NOMO-1 (cell line): ENCODE results near the gene EIF4G1.
"Not testable (repeated sequence)": the region's sequence is repeated elsewhere in the genome, so short reads cannot be mapped to it uniquely, and the experiment has no call there.

Source experiments
- DNase-seq, 2 experiments: peaks; one replicate each; lab custom pipeline; 2025; ENCODE audit not compliant: unreplicated experiment in 2 of 2; lab: John Stamatoyannopoulos, UW

Gene EIF4G1

DNA sequence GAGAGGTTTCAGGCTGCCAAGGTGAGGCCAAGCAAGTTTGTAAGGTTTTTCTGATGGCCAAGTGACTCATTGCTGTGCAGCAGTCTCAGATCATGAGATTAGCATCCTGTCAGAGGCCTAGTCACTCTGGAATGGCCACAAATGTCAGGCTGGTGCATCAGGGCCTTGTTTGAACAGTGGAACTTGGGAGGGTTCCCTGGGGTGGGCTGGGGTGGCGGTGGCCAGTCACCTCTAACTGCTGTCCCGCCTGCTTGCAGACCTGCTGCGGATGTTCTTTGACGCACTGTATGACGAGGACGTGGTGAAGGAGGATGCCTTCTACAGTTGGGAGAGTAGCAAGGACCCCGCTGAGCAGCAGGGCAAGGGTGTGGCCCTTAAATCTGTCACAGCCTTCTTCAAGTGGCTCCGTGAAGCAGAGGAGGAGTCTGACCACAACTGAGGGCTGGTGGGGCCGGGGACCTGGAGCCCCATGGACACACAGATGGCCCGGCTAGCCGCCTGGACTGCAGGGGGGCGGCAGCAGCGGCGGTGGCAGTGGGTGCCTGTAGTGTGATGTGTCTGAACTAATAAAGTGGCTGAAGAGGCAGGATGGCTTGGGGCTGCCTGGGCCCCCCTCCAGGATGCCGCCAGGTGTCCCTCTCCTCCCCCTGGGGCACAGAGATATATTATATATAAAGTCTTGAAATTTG, 20.2 kb downstream of the EIF4G1 start:
- DNase-seq, result no peak

DNA sequence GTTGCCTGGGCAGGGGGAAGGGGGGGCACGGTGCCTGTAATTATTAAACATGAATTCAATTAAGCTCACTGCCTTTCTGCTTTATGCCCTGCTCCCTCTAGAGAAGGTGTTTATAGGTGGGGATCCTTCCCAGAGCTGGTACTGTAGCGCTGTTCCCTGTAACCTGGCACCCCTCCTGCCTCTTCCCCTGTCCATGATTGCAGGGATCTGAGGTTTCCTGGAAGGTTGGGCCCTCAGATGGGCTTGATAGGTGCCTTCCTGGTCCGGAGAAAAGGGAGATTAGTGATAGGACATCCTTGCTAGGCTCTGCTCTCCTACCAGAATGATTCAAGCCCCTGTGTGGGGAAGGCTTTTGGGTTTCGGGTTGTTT, 20.9 kb downstream of the EIF4G1 start:
- DNase-seq, result no peak

DNA sequence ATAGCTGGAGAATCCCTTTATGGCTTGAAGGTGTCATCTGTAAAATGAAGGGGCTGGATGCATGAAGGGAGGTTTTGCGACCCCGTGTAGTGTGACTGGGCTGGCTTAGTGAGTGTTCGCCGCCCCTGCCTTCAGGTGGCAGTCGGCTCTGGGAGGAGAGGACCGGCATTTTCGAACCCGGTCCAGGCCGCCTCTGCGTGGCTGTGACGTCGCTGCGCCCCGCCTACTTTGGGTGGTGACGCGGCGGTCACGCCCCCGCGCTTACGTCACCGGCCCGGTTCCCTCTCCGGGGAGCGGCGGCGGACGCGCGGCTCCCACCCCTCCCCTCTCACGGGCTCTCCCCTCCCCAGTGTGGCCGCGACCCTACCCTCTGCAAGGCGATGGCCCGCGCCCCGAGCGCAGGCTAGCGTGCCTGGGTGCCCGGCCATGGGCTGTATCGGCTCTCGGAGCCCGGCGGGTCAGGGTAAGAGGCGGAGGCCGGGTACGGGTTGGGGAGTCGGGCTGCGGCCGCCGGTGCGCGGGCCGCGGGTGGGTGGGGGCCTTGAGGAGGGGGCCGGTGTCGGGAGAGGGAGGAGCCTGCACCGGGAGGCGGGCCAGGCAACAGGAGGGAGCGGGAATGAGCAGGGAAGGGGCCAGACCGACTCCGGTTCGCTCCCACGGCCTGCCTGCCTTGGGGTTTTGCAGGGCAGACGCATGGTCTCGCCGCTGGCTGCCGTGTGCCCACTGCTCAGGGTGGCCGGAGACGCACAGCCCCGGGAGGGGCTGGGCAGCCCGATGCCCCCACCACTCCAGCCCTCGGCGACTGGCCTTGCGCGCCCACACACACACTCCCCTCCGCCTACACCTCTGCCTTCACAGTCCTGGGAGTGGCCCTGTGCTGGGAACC, 21.5 kb downstream of the EIF4G1 start:
- peak; percentile 61 to 79 for DNase-seq

DNA sequence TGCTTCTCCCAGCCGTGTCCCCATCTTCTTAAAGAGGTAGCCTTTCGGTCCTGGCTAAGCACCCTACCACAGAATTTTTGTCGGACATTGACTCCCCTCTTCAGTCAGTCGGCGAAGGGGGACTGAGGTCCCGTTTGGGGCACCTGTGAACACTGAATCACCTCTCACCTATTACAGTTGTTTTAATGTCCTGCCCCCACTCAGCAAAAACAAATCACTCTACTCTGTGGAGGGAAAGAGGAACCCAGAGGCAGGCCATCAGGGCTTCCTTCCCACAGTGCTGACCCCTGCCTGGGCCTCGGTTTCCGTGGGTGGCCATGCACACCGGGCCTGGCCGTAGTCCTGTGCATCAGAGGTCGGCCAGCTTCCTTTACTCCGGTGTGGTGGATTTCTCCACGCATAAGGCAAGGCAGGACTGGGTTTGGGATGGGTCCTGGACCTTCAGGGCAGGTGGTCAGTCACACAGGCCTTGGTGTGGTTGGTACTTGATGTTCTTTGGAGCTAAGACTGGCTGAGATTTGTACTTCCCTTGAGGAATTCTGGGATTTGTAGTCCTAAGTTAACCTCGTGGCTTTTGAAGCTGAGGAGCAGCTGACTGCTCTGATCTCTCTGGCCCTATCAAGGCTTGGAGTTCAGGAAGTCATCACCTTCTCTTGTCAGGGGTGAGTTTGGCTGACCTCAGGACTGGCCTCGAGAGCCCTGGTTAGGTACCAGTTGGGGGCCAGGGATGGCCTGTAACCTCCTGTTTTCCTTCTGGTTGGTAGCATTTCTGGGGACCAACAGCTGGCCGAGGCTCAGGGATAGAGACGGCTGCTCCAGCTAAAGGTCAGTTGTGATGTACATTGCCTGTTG, 22.4 kb downstream of the EIF4G1 start:
- peak in 1 of 2 experiments; percentile 36 for DNase-seq

DNA sequence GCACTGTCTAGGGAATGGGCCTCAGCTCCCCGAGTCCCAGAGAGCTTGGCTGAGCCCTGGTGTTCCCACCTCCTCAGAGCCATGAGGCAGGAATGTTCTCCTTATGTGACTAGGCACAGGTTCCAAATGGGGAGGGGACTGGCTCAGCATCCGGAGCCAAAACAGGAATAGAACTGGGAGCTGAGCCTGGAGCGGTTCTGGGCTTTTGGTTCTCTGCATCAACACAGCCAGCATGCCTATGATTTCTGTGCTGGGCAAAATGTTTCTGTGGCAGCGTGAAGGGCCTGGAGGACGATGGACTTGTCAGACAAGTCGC, 23.0 kb downstream of the EIF4G1 start, which contains the start of gene FAM131A:
TSS of gene FAM131A (plus strand) at position 202 of the 316 bp plus-strand sequence. CDS start at position 233, 31 bp downstream.
- no peak for DNase-seq

DNA sequence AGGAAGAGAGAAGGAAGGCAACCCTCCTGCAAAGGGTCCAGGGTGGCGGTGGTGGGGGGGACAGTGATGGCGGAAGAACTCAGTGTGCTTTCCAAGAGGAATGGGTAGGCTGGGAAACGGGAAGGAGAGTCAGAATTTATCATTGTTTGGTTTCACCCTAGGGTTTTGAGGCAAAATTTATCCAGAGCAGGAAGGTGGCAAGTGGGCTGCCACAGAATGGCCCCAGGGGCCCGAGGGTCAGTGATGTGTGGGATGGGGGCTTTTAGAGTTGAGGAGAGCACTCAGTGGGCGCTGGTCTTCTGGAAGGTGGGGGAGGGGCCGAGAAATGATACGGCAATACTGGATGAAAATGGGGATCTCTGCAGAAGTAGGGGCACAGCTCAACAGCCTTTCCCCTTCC, 23.6 kb downstream of the EIF4G1 start:
- no peak for DNase-seq

DNA sequence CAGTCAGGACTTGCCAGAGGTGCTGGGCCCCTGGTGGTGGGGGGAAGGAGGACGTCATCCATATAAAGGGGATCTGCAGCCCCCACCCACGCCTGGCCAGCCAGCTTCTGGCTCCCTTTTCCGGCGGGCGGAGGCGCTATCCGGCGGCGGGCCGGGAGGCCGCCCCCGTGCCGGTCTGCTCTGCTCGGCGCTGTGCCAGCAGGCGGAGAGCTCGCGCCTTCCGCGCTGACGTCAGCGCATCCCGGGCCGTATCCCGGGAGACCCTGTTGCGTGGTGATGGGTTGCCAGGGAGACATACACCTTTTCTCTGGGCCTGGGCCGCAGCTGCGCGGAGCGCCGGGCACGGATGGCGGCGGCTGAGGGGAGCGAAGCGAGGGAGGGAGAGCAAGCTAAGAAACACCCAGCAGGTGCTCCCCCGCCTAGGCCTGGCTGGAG, 24.1 kb downstream of the EIF4G1 start:
- no peak for DNase-seq

DNA sequence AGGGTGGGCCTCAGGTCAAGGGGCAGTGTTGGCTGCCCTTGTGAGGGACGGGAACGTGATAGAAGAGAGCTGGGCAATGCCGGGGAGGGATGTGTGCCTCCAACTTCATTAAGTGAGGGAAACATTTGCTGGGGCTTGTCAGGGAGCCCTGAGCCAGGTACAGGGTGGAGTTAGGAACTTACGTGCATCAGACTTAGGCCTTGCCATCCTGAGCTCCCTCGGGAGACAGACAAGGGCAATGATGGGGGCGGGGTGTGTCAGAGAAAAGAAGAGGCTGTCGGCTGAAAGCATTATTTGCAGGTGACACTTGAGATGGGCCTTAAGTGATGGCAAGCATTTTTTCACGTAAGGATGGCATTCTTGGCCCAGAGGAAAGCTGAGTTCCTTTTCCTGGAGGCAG, 24.6 kb downstream of the EIF4G1 start:
- no peak for DNase-seq

DNA sequence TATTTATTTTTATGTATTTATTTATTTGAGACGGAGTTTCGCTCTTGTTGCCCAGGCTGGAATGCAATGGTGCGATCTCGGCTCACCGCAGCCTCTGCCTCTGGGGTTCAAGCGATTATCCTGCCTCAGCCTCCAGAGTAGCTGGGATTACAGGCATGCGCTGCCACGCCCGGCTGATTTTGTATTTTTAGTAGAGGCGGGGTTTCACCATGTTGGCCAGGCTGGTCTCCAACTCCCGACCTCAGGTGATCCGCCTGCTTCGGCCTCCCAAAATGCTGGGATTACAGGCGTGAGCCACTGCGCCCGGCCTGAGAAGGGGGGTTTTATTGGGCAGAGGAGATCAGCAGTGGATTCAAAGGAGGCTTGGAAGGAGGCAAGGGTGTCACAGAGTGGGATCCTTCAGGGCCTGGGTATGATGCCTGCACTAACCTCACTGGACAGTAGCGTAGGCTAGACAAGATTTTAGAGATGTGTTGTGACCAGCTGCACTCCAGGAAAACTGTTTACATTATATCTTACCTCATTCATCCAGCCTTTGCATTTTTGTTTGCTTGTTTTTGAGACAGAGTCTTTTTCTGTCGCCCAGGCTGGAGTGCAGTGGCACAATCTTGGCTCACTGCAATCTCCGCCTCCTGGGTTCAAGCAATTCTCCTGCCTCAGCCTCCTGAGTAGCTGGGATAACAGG, 25.2 kb downstream of the EIF4G1 start:
- DNase-seq, result not testable (repeated sequence)

DNA sequence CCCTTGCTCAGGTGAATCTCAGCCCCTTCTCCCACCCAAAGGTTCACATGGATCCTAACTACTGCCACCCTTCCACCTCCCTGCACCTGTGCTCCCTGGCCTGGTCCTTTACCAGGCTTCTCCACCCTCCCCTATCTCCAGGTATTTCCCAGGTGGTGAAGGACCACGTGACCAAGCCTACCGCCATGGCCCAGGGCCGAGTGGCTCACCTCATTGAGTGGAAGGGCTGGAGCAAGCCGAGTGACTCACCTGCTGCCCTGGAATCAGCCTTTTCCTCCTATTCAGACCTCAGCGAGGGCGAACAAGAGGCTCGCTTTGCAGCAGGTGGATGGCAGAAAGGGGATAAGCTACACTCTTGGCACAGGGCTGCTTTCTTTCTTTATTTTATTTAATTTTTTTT, 27.5 kb downstream of the EIF4G1 start:
- DNase-seq, result no peak

DNA sequence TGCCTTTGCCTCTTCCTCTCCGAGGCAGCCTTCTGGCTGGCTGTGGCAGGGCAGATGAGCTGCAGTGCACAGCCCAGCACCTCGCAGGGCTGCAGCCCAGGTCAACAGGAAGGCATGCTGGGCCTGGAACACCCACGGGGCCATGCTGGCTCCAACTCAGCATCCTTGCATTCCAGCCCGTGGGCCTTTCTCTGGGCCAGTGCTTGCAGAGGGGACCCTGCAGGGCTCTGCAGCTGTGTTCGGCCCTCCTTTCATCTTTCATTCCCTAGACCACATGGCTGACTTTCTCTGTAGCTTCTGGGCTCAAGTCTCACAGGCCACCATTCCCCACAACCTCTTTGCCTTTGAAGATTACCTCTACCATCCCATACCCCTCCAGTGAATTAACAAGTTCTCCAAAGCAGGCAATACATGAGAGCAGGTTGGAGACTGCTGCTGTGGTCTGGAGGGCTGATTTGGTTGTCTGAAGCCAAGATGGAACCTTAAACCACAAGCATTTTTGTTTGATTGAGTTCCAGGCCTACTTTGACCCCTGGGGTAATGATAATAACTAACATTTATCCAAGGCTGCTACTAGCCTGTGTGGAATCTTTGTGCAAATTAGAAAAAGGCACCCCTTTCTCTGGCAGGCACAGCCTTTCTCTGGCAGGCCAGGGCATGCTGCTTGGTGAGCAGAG, 28.9 kb downstream of the EIF4G1 start:
- no peak for DNase-seq

DNA sequence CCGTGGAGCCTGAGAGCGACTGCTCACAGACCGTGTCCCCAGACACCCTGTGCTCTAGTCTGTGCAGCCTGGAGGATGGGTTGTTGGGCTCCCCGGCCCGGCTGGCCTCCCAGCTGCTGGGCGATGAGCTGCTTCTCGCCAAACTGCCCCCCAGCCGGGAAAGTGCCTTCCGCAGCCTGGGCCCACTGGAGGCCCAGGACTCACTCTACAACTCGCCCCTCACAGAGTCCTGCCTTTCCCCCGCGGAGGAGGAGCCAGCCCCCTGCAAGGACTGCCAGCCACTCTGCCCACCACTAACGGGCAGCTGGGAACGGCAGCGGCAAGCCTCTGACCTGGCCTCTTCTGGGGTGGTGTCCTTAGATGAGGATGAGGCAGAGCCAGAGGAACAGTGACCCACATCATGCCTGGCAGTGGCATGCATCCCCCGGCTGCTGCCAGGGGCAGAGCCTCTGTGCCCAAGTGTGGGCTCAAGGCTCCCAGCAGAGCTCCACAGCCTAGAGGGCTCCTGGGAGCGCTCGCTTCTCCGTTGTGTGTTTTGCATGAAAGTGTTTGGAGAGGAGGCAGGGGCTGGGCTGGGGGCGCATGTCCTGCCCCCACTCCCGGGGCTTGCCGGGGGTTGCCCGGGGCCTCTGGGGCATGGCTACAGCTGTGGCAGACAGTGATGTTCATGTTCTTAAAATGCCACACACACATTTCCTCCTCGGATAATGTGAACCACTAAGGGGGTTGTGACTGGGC, 30.3 kb downstream of the EIF4G1 start:
- no peak for DNase-seq

DNA sequence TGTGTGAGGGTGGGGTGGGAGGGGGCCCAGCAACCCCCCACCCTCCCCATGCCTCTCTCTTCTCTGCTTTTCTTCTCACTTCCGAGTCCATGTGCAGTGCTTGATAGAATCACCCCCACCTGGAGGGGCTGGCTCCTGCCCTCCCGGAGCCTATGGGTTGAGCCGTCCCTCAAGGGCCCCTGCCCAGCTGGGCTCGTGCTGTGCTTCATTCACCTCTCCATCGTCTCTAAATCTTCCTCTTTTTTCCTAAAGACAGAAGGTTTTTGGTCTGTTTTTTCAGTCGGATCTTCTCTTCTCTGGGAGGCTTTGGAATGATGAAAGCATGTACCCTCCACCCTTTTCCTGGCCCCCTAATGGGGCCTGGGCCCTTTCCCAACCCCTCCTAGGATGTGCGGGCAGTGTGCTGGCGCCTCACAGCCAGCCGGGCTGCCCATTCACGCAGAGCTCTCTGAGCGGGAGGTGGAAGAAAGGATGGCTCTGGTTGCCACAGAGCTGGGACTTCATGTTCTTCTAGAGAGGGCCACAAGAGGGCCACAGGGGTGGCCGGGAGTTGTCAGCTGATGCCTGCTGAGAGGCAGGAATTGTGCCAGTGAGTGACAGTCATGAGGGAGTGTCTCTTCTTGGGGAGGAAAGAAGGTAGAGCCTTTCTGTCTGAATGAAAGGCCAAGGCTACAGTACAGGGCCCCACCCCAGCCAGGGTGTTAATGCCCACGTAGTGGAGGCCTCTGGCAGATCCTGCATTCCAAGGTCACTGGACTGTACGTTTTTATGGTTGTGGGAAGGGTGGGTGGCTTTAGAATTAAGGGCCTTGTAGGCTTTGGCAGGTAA, 31.1 kb downstream of the EIF4G1 start:
- DNase-seq, result peak; percentile 7 to 30

DNA sequence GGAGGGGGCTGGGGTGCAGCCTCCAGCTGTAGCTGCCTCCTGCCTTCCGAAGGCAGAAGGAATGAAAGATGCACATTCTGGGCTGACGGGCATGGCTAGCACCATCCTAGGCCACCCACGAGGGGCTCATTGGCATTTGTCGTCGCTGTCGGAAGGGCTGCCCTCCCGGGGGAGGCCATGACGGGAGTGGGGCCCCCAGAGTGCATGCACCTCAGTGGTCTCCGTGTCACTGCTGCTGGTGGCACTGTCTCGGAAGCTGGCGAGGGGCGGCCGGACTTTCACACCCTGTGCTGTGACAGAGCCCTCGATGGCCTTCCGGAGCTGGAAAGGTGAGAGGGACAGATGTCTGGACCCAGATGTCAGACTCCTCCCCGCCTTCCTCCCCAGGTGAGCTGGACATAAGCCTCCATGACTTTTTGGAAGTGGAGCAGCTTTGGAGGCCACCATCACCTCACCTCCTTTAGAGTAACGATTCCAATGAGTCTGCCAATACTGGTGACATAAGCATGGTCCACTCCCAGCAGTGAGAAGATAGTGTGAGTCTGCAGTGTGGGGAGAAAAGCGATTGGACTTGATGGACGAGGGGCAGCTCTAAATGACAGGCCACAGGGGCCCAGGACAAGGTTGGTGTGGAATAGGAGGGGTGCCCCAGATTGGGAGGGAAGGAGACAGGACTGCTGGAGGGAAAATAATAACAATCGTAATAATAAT, 32.2 kb downstream of the EIF4G1 start:
- no peak for DNase-seq

DNA sequence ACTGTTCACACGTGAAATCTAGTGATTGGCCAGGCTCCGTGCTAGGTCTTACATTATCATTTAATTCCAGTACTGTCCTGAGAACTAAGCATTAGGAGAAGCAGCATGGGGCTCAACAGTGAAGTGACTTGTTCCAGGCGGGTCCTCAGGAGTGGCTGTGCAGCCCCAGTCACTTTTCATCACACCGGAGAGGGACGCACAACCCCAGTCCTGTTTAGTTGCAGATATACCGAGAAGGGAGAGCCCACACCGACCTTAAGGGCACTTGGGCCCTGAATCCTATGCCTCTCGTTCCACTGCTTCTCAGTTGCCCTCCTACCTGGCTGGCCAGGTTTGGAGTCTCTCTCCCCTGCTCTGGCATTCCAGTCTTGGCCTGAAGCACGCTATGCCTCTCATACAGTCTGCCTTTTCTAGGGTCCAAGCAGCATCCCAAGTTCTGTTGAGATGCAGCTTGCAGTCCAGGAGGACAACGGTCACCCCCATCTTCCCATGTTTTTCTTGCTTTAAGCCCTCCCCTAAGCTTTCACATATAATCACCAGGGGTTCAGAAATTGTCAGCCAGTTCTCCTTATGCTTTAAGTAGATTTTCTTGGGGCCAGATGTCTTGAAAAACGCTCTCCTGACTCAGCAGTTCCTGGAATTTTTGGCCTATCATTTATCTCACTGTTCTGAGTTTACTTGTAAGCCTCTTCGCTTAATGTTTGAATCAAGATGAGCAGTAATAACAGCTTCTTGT, 33.1 kb downstream of the EIF4G1 start:
- DNase-seq, result no peak

DNA sequence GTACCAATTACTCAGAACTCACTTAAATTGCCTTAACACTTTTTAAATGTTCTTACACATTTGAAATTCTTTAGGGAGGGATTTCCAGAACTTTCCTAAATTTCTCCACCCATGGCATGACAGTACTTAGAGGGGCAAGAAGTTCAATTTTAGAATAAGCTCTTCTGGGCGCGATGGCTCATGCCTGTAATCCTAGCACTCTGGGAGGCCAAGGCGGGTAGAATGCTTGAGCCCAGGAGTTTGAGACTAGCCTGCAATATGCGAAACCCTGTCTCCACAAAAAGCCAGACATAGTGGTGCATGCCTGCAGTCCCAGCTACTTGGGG, 33.6 kb downstream of the EIF4G1 start:
- DNase-seq, result no peak
